Activated CD4-positive, alpha-beta T cell treated with anti-CD3 and anti-CD28 coated beads for 48 hours (primary cell): ENCODE data around the gene C10orf143.

Experiments
- DNase-seq: peaks from one replicate; pipeline ENCODE4 v3.0.0-alpha.2; 2020

Gene C10orf143

DNA sequence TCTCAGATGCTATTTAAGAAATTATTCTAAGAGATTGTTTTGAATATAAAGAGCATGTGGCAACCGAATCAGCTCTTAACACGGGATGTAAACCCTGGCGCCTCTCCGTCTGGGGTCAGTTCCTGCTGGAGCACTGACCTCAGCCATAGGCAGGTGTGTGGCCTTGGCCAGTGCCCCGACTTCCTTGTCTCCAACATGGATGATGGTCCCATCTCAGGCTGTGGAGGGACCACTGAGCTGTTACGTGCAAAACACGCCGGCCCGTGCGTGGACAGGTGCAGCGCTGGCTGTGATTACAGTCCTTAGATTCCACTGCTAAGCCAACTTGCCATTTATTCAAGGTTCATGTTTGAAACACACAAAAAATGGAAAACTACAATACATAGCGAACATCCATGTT, 59.9 kb downstream of the C10orf143 start:
- DNase-seq: no peak

DNA sequence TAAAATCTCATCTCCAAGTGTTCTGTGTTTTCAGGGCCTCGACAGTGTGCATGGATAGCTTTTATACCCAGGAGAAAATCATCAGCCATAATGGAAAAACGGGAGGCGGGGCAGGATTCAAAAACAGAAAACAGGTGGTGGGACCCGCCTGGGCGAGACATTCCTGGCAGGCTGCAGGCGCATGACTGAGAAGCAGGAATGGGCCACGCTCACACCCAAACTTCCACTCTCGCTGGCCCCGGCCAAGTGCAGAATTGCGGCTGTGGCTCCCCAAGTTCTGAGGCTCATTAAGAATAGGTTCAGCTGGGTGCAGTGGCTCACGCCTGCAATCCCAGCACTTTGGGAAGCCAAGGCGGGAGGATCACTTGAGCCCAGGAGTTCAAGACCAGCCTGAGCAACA, 60.6 kb downstream of the C10orf143 start:
- DNase-seq: no peak

DNA sequence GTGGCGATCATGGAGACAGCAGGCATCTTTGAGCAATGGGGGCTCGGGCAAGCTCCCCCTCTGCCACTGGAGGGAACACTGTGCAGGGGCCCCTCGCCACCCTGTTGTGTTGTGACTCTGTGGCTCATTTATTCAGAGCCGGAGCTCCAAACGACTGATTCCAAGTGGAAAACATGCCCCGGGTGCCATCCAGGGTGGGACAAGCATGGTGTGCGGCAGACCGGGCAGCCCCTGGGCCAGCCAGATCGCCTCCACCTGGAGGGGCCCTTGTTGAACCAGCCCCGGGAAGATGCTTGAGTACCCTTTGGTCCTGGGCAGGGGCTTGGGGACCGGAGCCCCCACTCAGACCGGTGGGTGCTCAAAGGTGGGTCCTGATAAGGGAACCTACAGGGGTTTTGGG, 61.4 kb downstream of the C10orf143 start:
- no peak for DNase-seq

DNA sequence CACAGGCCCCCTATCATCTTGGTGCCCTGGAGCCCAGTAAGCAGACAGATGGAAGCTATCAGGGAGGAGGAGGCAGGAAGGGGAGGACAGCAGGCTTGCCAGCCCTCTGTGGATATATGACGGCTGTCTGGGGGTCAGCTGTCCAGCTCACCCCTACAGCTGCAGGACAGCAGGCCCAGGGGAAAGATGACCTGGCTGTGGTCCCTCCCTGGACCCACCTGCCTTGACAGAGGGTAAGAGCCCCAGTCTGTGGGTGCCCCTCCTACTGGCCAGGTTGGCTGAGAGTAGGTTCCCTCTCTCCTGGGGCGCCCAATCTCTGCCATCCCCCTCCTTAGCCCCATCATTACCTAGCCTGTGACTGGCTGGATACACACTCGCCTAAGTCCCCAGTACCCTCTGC, 62.5 kb downstream of the C10orf143 start:
- DNase-seq: no peak

DNA sequence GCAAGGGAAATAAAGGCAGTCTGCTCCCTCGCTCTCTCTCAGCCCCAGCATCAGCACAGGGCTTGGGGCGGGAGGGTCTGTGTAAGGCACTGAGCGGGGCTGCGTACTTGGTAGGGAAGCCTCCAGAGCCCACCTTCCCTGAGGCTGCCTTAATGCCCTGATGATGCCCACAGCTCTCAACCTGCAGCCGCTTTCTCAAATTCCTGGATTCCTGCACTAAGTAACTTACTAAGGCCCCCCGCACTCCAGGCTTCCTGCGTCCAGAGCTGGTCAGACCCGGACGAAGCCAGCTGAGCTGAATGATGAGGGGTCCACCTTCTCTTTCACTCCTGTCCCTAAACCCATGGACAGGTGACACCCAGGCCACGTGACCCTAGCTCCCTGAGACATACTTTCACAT, 63.3 kb downstream of the C10orf143 start:
- DNase-seq: no peak

DNA sequence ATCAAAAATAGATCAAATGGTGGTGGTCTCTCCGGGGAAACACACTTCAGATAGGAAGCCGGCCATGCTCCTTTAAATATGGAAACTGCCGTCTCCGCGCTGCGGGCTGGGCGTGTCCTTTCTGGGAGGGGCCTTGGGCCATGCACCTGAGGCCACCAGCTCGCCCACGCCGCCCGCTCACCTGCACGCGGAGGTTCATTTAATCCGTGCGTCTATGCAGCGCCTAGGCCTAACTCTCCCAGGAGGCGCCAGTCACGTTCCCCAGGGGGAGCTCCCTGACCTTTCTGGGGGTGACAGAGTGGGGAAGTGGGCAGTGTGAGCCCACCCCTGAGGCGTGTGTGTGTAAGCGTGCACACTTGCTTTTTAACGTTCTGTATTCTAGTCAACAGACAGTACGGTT, 64.0 kb downstream of the C10orf143 start:
- DNase-seq: no peak

DNA sequence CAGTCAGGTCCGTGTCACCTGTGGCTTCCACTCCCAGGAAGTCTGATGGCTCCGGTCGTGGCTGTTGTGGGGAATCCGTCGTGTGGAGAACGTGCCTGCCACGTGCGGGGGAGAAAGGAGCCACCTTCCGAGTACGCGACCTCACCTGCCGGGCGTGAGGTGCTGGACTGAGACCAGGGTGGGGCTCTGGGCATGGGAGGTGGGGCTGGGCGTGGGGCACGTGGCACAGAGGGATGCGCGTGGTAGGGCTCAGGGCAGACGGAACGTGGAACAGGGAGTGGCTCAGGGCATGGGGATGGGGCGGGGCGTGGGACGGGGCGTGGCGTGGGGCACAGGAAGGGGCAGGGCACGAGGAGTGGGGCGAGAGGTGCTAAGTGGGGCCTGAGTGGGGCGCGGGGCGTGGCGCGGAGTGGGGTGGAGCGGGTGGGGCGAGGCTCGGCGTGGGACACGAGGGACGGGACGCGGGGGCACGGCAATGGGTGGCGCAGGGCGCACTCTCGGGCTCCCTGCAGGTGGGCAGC, 64.8 kb downstream of the C10orf143 start:
- DNase-seq: no peak

DNA sequence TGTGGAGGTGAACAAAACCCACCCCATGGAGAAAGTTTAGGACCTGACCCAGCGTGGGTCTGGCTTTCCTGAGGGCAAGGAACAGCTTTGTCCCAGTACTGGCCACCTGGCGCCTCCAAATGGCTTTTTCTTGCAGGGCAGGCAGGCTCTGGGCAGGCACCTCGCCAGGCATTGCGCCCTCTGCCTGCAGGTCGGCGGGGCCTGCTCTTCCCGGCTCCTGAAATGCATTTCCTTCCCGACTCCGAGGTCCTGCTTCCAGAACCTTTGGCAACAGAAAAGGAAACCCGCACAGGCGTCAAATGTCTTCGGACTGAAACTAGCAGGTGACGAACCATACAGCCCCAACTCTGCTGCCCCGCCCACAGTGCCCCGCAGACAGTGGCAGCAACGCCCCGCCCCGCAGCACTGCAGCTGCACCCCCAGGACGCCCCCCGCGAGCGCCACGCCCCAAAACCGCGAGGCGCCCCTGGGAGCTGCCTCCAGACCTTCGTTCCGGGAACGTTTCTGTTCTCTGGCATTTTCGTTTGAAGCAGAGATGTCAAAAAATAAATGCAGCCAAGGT, 65.5 kb downstream of the C10orf143 start:
- DNase-seq: no peak

DNA sequence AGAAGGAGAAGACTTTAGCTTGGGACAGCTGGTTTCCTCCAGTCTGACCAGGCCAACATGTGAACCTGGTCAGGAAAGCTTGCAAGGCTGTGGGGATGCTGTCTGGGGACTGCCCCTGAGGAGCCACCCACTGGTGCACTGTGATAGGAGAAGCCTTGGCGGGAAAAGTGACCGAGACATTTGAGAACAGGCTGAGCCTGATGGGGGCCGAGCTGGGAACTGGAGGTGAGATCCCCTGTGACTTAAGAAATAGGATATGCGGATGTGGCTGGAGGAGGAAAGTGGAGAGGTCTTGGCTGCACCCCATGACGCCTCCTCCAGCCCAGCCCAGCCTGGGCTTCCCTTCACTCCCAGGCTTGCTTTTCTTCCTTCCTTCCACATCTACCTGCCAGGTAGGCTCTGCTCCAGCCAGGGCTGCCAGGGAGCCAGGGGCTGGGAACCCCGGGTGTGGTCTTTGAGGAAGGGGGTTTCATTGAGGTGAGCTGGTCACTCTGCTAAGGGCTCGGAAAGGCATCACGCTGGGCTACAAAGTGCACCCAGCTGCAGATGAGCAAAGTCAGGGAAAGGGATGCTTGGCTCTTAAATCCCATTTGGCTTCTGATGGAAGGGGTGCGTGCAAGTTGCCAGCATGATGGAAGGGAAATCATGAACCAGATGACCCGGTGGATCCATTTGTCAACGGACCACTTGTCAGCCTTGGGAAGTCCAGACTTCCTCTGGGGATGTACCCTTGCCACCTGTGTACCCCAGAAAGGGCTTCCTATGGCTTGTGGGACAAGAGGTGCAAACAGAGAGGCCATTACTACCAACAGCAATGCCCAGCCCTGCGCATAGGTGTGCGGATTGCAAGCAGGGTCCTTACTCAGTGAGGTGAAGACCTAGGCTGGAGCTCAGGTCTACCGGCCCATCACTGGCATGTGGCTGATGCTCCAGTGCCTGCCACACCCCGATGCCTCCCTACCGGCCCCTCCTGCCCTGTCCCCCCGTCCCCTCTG, 66.3 kb downstream of the C10orf143 start:
- DNase-seq: no peak

DNA sequence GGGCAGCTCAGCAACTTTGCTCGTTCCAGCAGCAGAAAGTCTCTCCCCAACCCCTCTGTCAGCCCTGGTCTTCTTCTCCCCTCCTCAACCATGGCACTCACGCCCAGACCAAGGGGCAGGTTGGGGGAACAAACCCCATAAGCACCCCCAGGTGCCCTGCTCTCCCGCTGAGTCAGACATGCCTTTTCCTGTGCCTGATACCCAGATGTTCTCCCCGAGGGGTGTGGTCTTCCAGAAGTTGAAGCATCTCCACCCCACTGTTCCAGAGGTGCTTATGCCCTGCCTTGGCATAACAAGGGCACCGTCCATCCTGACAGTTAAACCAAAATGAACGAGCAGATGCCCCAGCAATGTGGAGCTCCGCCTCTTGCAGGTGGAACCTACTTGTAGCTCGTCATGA, 67.1 kb downstream of the C10orf143 start:
- DNase-seq: no peak

DNA sequence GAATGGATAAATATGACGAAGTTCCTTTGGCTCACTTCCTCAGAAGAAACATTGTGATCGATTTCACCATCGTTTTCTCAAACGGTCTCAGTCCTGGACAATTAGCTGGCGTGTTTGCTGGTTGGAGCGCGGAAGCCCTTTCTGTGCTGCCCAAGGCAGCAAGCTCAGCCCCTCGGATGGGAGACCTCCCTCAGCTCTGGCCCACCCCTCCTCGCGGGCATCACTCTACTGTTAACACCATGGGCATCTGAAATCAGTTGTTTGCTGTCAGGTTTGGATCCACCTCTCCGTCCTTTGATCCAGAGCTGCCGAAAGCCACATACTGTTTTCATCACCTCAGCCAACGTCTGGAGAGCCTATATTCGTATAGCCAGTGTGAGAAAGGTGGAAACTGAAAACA, 68.2 kb downstream of the C10orf143 start:
- DNase-seq: no peak

DNA sequence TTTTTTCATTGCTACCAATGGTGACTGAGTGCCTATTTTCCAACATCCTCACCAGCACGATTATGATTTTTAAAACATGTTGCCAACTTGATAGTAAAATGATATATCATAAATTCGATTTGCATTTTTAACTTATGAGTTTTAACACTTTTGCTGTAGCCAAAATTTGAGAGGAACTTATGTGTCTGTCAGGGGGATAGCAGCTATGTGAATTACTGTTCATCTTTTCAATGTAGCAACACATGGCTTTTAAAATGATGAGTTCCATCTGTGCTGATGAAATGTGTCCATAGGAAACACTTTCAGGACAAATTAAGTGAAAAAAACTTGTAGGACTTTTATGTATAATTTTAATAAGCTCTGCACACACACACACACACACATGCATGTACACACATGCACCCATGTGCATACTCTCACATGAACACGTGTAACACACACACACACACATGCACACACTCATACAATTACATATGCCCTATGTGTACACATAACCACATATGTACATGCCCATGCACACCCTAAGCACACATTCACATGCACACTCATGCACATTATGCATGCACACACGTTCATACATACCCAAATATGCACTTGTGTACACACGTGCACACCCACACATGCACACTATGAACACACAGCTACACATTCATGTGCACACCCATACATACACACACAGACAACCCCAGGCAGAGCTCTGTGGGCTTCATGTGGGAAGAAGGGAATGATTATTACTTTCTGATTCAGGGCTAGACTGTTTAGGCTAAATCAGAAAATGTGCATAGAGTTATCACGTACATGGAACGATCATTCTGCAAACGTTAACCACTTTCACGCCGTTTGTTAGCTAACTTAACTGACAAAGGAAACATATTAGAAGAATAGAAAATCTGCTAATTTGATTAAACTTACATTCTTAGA, 68.9 kb downstream of the C10orf143 start:
- DNase-seq: no peak

DNA sequence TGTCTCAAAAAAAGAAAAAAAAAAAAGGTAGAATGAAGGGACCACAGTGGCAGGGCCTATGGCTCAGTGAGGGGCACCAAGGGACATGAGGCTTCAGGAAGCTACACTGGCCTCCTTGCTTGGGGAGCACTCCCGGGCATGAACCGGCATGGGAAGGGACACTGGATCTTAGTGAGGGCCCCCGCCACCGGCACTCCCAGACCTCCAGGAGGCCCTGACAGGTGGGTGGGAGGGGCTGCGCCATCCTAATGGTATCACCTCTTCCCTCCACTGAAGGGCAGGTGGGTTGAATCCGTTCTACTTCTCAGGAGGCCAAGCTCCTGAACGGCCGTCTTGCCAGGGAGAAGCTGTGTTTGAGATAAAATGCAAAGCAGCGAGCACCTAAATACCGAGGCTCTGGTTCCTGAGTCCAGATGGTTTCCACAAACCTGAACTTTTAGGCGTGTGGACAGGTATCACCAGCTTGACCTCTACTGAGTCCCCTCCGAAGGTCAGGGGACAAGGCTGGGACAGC, 69.8 kb downstream of the C10orf143 start:
- DNase-seq: no peak

DNA sequence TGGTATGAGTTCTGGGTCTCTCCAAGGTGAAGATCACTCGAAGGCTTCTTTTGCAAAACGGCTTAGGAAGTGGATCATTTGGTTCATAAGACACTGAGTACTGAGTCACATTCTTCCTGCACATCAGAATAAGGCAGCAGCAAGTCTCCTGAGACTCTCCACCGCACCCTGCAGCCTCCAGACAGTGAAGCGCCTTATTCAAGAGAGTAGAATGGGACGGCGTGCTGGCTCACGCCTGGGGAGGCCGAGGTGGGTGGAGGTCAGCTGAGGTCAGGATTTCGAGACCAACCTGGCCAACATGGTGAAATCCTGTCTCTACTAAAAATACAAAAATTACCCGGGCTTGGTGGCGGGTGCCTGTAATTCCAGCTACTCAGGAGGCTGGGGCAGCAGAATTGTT, 70.3 kb downstream of the C10orf143 start:
- no peak for DNase-seq

DNA sequence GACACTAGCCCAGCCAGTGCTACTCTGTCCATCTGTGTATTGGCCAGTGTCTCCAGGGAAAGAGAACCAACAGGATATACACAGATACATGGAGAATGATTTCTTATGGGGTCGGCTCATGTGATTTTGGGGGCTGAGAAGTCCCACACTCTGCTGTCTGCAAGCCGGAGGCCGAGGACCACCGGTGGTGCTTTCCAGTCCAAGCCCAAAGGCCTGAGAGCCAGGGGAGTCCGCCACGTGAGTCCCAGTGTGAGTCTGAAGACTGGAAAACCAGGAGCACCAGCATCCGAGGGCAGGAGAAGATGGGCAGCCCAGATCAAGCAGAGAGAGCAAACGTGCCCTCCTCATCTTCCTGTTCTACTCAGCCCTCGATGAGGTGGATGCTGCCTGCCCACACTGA, 71.5 kb downstream of the C10orf143 start:
- DNase-seq: no peak

DNA sequence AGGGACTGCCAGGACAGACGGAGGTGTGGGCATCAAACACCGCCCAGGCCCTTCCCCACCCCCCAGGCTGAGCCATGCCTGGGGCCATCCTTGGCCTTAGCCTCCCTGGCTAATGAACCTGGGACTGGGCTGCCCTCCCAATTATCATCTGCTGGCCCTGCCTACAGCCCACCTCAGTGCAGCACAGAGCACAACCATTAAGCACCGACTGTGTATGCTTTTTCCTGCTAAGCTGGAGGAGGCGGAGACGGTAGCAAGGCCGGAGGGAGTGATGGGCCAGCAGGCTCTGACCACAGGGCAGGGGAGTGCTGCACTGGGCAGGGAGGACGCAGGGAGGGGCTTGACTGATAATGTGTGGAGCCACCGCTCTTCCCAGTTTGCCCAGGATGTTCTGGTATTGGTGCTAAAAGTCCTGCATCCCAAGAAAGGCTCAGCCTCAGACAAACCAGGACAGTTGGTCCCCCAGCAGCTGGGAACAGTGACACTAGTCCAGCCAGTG, 72.0 kb downstream of the C10orf143 start:
- no peak for DNase-seq

DNA sequence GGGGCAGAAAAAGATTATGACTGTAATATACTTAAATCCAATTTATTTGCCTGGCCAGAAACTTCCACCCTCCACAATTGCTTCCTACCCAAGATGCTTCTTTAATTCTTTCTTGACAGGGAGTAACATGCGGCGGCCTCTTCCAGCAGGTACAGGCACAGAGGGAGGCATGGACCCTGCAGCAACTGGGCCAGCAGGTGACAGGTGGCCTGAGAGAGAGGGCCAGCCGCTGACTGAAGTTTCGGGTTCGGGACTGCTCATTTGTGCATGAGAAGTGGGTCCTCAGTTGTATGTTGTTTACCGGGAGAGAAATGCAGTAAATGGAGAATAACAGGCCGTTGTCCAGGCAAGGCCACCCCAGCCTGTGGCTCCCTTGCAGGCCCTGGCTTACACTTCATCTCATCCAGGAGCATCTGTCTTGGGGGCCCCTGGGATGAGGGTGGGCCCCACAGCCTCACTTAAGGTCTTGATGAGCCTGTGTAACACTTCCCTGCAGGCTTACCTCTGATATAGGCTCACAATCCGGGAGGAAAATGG, 72.5 kb downstream of the C10orf143 start:
- no peak for DNase-seq

DNA sequence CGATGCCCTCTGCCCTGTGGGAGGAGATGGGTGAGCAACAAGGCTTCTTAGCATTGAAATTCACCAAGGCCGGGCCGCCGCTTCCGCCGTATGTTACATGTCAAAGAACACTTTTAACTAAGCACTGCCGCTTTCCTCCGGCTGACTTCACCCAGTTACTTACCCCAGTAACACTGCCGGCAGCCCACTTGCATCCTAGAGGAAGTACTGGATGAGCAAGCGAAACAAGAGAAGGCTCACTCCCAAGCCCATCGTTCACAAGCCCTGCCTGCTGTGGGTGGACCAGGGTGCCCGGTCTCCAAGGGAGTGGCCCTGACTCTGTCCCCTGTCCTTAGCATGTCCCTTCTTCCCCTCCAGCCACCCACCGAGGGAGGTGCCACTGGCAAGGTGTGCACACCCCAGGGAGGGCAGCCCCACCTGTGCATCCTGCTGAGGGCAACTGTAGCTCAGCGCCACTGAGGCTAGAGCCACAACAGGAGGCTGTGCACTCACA, 73.4 kb downstream of the C10orf143 start:
- no peak for DNase-seq

DNA sequence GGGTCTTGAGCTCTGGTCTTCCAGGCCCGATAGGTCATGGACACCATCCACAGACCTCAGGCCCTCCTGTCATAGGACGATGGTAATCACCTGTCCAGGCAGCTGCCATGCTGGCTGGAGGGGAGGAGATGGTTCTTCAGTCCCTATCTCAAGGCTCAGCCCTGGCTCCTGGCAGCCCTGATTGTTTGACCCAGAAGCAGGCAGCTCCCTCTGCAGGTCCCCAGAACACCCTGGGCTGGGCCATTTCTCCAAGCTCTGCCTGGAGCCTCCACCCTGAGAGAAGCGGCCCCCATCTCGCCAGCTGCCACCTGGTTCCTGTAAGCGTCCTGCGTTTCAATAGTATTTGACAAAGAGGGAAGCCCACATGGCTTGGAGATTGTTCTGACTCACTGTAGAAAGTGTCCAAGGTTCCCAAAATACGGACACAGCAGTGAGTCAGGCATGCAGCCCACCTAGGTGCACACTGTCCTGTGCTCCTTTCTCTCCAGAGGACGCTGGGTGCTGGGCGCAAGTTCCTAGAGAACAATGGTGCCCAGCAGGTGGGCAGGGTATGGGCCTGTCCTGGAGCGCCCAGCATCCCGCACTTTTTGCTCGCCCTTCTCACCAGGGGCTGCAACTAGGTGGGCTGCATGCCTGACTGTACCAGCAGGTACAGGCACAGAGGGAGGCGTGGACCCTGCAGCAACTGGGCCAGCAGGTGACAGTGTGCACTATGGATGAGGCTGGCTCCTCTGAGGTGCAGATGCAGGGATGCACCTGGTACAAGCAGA, 74.1 kb downstream of the C10orf143 start:
- DNase-seq: no peak

DNA sequence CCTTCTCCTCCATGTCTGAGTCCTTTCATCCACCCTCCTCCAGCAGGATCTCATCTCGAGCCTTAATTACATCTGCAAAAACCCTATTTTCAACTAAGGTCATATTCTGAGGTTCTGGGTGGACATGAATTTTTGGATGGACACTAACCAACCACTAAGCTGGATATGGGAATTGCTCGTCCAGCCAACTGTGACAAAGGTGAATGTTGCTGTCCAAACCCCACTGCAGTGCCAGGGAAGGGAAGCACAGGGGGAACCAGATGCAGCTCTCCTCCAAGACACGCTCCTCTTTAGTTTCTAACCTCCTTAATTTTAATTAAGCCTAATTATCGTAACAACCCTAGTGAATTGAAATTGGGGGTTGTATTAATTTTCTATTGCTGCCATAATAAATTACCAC, 81.4 kb downstream of the C10orf143 start:
- no peak for DNase-seq

DNA sequence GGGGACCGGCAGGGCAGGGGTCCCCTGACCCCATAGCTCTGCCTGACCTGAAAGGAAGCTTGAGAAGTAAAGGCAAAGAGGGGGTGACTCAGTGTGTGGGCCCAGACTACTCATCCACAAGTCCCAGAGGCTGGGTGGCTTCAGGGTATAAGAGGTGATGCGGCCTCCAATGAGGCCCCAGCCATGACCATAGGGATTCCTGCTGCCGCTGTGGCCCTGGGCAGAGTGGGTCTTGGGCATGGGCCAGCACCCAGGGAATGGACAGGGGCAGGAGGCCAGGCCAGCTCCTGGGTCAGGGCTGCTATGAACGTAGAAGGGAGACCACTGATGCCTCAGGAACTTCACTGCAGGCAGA, 82.2 kb downstream of the C10orf143 start:
- no peak for DNase-seq
